GM21423 (cell line): ENCODE data around the gene ELF2.
"Not testable (repeated sequence)": the region's sequence is repeated elsewhere in the genome, so short reads cannot be mapped to it uniquely, and the experiment has no call there.

ENCODE experiments used
- ATAC-seq: cut with Tn5 transposase; IDR thresholded peaks from one replicate; pipeline ENCODE4 v1.9.1; 2021; ENCODE audit warnings: mild to moderate bottlenecking, moderate library complexity; ENCODE audit not compliant: unreplicated experiment

ELF2 gene

DNA sequence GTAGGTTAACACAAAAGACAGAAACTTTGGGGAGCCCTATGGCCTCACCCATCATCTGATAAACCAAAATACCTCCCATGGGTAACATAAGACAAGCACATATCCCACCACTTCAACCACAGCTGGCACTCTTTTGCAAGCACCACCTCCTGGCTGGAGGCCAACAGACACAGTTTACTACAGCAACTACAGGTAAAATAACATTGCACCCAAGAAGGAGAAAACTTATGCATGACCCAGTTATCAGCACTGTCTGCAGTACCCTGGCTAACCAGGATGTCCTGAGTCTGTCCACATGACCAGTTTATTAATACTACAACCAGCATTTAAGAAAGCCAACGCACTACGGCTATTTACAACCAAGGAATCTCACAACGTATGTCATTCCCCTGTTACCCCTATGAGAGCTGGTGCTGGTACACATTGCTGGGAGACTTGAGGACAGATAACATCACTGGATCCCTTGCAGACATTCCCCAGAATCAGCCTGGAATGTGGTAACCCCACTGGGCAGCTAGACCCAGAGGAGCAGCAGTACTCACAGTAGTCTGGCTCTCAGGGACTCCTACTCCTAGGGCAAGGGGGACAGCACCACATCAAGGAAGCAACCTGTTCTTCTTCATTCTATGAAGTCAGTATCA is 32.0 kb downstream of the ELF2 start:
- no peak for ATAC-seq

- no peak for ATAC-seq
Observed at GRCh38 chr4:139144161-139144859, 32.7 kb downstream of the ELF2 start.

DNA sequence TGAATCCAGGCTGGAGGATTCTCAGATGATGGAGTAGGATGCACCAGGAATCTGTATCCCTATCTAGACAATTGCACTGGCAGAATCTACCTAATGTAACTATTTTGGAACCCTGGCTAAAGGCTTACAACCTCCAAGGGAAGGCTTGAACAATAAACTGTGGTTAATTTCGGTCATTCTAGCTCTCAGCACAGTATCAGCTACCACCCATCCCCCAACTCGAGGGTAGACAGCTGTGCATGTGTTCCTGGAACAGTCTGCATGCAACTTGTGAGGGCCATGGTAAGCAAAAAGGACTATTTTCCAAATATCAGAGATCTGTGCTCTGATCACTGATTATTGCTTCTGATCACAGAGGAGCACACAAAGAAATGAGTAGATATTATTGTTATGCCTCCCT is 34.0 kb downstream of the ELF2 start:
- no peak for ATAC-seq

DNA sequence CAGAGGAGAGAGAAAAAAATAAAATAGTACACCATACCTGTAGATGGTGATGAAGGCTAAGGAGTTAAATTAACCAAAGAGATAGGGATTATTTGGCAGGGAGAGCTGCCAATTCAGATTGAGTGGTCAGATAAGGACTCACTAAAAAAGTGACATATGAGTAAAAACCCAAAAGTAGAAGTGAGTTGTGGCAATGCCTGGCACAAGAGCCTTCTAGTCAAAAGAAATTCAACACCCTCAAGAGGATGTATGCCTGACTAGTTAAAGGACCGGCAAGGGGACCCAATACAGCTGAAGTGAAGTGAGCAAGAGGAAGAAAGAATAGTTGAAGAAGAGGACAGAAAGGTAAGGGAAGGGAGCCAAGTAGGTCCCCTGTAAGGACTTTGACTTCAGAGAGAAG is 34.9 kb downstream of the ELF2 start:
- peak; percentile 88 for ATAC-seq

GRCh38 chr4:139137763-139138162 is 39.3 kb downstream of the ELF2 start:
- no peak for ATAC-seq

- no peak for ATAC-seq
Observed at GRCh38 chr4:139134403-139134802, 42.6 kb downstream of the ELF2 start.

- no peak for ATAC-seq
Observed at GRCh38 chr4:139131209-139131870, 45.7 kb downstream of the ELF2 start.

- ATAC-seq = no peak
Observed at GRCh38 chr4:139129206-139129605, 47.8 kb downstream of the ELF2 start.

- ATAC-seq = no peak
Observed at GRCh38 chr4:139126898-139127297, 50.1 kb downstream of the ELF2 start.

- no peak for ATAC-seq
Observed at GRCh38 chr4:139123910-139124309, 53.1 kb downstream of the ELF2 start.

DNA sequence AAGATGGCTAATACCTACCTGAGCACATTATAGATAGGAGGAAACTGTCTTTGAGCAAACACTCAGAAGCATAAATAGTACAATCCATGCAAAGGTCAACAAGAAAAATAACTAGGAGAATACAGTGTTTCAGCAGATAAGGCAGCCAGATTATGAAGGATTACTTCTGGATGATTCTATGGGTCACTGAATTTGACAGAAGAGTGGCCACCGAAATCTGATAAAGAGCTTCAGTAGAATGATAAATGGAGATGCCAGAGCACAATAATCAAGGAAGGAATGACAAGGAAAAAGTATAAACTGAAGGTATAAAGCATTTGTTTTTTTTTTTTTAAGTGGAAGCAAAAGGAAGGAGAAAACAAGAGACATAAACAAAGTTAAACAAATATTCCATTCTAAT is 58.7 kb downstream of the ELF2 start:
- no peak for ATAC-seq

DNA sequence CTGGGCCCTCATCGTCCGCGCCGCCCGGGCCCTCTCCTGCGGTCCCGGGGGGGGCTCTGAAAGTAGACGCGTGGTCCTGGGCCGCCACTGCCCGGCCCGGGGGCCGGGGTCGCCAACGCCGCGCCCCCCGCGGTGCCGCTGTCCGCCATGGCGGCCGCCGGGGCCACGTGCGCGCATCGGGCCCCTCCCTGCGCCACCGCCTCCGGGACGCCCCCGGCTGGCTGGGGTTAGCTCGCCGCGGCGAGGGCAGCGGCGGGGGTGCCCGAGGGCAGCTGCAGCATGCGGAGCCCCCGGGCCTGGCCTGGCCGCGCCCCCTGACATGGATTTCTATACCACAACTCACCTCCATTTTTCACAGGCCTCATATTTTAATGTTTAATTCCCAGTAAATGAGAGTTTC is 61.8 kb downstream of the ELF2 start:
- no peak for ATAC-seq

DNA sequence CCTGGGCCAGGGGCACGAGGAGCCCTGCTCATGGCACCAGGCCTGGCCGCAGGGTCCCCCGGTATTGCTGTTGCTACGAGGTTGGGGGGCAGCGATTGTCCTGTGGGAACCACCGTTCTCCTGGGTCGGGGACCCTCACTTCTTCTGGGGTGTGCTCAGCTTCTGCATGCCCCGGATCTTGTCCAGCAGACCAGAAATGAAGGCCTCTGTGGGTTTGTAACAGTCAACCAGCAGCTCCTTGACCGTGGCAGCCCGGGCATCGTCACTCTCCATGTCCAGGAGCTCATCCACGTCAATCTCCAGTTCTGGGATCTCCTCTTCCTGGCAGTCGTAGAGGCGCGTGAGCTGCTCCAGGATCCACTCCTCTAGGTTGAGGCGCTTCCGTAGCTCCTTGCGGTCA is 62.2 kb downstream of the ELF2 start:
- not testable (repeated sequence) for ATAC-seq

DNA sequence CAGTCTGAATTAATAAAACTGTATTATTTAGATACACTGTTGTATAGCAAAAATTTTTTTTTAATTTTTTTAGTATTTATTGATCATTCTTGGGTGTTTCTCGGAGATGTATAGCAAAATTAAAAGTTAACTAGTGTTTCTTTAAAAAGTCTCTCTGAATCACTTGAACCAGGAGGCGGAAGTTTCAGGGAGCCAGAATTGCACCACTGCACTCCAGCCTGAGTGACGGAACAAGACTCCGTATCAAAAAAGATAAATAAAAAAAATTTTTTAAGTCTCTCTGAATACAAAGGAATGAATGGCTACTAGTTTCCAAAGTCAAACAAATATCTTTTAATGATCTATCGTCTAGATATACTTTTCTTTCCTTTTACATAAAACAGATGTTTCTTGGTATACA is 64.4 kb downstream of the ELF2 start:
- no peak for ATAC-seq

GRCh38 chr4:139108567-139109128 is 68.4 kb downstream of the ELF2 start:
- ATAC-seq = no peak

DNA sequence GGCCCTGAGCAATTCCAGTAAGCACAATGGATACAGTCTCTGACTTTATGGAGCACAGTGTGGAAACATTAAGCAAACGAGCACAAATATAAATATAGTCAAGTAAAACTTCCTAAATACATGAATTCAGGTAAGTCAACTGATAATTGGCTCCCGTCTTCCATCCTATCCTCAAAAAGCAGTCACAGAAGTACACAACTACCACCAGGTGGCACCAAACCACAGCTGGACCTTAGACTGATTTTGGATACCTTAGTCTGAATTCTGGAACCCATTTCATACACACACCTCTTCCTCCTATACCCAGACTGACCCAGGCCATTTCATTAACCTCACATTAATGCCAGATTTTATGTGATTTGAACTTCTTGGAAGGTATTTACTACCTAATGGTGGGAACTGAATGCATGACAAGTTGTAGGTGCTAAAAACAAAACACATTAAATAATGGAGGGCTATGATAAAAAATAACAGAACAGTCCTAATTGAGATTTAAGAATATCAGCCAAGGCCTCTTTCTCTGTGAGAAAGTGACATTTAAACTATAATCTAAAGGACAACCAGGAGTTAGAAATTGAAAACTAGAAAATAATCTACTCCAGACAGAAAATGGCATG is 77.5 kb downstream of the ELF2 start:
- ATAC-seq = peak; percentile 90

DNA sequence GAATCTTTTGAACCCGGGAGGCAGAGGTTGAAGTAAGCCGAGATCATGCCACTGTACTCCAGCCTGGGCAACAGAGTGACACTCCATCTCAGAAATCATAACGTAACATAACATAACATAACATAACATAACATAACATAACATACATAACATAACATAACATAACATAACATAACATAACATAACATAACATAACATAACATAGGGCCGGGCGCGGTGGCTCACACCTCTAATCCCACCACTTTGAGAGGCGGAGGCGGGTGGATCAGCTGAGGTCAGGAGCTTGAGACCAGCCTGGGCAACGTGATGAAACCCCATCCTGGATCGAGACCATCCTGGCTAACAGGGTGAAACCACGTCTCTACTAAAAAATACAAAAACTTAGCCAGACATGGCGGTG is 84.7 kb downstream of the ELF2 start:
- ATAC-seq = no peak

DNA sequence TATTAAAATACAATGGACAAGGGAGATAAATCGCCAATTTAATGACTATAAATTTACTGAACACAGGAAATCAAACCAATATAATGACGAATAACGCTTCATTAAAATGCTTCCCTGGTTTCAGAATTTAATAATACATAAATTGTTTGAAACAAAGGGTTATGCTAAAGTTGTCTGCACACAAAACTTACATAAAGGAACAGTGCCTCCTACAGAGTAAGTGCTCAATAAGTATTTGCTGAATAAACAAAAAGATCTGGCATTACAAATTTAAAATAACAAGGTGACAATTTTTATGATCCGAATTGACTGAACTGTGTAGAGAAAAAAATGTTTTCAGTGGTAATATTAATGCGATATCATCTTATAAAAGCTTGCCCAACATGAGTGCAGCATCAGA is 91.9 kb downstream of the ELF2 start:
- ATAC-seq = no peak

- no peak for ATAC-seq
Observed at GRCh38 chr4:139084804-139085093, 92.3 kb downstream of the ELF2 start.

- peak; percentile 55 for ATAC-seq
Observed at GRCh38 chr4:139083956-139084803, 92.8 kb downstream of the ELF2 start.

- peak; percentile 27 for ATAC-seq
Observed at GRCh38 chr4:139083607-139083955, 93.4 kb downstream of the ELF2 start.
